K562 (cell line): Measurements from ENCODE around the gene MRPS35.

Experiments used
- NRF1 ChIP-seq, 2 experiments: fragments of 450-650 bp; IDR thresholded peaks in 1 of 2; conservative IDR thresholded peaks in 1 of 2; 2 replicates each; pipeline ENCODE4 v1.6.1; 2014; ENCODE audit warnings: mild to moderate bottlenecking in 2 of 2
- PHF20 ChIP-seq: fragments of 450-650 bp; IDR thresholded peaks from 2 replicates; pipeline ENCODE4 v1.6.1; 2018; ENCODE audit not compliant: partially characterized antibody
- TCF7L2 ChIP-seq: fragments of 150-350 bp; IDR thresholded peaks from 2 replicates; pipeline ENCODE4 v1.6.1; 2016; ENCODE audit warnings: low read depth, mild to moderate bottlenecking, low read length, moderate library complexity

GRCh38 chr12:27682534-27682933 lies 28.1 kb upstream of the MRPS35 start:
- TF ChIP-seq TCF7L2 = no peak
- TF ChIP-seq NRF1 (conservative IDR thresholded peaks at IDR 0.05 in 1 of 2, IDR thresholded peaks at IDR 0.05 in 1 of 2) = no peak
- no peak for TF ChIP-seq PHF20
